NCI-H2196 (cell line): ENCODE data around the gene EGLN3.
A peak's percentile ranks its signal among the peaks of the same experiment; 100 is the strongest.

Experiments
- DNase-seq: peaks from one replicate; lab custom pipeline; 2025; ENCODE audit not compliant: unreplicated experiment; lab: John Stamatoyannopoulos, UW

The EGLN3 gene

DNA sequence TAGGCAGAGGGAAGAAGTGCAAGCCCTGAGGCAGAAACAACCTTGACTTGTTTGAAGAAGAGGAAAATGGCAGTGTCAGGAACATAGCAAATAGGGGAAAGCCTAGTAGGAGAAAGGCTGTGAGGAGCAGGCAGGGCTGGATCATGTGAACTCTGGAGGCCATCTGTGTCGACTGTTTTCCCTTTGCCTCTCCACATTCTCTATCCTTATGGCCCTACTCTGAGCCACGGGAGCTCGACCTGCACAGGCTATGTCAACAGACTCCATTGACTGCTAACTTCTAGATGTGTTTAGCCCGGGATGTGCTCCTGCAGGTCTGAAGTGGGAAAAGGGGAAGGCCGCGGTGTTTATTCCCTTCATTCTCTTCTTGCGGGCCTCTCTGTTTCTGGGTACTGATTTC, 35.2 kb downstream of the EGLN3 start:
- DNase-seq, result no peak

DNA sequence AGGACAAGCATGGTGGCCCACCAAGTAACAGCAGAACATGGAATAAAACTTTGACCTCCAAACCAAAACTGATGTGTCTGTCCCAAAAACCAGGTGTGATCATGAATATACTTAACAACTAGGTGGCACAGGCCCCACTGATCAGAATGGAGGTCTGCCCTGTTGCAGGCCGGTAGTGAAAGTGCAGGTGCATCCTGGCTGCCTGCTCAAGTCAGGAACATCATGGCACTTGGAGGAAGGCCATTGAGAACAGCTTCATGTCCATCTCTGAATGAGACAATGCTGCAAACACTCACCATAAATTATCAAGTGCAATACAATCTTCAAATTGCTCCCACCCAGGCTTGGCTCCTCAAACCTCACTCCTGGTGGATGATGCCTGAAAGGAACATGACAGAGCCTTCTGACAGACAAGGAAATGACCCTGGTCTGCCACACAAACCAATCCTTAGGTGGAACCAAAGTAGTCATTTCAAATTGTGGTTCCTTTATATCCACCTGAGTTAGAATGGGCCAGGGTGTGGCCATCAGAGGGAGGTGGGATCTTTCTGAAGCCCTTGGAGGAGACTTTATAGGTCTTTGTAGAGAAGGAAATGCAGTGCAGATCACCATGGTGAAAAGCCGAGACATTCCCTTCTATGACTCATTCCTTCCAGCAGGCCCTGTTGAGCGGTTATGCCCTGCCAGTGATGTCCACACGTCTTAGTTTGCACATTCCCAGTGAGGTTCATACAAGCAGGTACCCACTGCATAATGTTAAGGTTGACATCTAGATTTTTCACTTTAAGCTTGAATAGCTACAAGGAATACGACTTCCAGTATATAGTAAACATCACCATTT, 36.0 kb downstream of the EGLN3 start:
- no peak for DNase-seq

DNA sequence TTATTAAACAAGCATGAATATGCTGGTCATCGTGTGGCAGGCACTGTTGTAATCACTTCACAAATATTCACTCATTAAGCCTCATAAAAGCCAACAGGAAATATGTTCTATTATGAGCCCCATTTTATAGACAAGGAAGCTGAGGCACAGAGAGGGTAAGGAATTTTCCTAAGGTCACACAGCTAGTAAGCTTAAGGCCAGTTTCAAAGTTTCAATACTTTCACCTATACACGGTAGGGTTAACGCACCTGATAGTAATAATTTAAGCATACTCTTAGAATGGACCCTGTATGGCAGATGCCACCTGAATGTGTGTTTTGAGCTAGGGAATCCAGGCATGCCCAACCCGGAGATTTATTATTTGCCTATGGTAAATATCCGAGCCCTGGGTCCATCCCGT, 39.8 kb downstream of the EGLN3 start:
- no peak for DNase-seq

DNA sequence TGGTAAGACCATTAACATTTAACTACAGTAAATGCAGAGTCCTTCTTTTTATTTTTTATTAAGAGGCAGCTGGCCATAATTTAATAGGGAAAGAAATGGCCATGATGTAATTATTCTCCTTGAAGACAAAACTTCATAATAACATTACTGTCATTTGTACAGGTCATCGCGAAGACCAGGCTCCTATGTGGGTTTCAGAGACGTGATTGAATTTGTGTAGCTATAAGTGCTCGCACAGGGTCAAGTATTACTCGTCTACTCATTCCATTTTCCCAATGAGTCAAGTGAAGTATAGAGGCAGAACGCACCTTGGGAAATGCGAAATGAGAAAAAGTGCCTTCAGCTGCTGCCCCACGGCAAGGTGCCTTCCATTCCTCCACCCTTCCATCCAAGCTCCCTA, 40.4 kb downstream of the EGLN3 start:
- no peak for DNase-seq

DNA sequence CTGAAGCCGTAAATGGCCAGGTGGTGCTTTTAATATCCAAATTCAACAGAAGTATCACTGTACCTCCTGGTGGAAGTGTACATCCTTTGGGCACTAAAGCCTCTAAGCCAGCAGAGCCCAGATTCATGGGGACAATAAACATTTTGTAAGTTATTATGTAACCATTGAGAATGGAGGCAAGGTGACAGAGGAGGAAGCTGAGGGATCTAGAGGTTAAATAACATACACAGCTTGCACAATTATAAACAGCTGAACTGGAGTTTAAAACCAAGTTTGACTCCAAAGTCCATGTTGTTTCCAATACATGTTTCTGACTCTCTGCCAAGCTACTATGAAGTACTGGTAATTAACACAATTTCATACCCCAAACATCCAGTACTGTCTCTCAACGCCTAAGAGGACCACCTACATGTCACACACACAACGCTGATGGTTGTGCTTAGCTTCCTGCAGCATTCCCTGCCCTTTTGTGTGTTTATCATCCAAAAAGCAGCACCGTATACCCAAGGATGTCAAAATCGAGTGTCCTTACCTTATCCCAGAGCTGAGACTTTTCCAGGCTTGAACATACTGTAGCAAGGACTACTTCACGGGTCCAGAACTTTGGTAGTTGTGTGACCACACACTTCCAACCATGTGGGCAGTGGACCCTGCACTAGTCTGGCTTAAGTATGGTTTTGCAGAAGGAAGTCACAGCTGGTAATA, 41.3 kb downstream of the EGLN3 start:
- no peak for DNase-seq

DNA sequence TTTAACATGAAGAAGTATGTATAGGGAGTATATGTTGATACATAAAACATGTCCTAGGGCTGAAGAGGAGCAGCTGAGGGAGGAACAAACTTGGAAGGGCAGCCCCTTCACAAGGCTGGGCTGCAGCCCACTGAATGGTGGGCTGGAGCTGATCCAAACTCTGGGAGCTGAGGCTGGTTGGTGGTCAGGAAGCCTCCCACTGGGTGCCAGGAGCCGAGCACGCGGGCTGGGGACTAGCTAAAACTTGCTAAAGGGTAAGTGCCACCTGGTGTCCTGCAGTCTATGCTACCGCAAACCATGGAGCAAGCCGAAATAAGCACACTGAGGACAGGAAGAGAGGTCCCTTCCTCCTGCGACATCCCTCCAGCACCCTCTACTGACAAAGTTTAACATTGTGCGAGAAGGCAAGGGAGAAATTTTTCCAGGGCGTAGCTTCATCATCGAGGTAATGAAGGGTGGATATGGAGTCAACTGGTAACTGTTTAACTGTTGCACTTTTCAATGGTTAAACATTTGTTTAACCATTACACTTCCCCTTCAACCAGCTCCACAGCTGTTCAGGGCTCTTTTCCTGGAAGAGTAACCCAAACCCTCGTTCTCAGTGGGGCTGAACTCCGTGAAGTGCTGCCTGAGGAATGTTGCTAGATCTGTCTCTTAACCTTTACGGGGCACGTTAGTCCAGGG, 42.2 kb downstream of the EGLN3 start:
- no peak for DNase-seq

DNA sequence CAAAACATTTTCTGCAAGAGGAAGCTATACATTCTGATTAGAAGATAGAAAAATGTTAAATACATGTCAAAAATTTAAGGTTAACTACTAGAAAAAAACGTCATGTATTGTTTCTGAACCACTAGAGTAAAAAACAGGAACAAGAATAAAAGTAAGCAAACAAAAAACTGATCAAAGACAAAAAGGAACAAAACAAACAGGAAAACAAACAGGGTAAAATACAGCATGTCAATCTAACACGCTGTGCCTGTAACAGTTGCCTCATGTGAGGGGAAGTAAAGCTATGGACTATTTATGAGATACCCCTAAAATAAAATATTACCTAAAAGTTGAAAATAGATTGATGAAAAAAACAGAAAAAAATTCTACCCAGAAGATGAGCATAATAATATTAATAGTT, 43.9 kb downstream of the EGLN3 start:
- no peak for DNase-seq

DNA sequence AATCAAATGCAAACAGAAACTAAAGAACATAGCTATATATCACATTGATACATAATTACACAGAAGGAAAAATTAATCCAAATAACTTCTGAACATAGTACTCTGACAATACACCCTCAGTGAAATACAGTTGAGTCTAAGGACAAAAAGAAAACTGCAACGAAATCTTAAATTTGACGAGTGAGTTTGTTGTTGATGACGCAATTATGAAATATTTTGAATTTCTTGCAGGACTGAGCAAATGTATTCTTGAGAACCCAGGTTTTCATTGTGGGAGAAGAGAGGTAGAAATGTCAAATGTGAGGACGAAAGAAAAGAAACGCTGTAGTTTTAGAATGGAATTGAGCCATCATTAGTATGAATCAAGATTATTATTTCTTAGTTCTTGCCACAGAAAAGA, 46.3 kb downstream of the EGLN3 start:
- DNase-seq, result no peak

DNA sequence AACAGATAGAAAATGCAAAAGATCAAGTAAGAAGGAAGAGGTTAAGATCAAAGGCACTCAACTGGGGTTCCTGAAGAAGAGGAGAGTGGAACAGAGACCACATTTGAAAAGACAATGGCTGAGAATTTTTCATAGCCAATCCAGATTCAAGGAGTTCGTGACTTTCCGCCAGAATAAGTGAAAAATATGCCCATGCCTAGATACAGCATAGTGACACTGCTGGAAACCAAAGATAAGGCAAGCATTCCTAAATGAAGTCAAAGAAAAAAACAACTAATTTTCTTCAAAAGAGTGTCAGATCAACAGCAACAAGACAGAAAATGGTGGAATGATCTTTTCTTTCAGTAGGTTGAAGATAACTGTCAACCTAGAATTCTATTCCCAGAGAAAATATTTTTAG, 47.5 kb downstream of the EGLN3 start:
- DNase-seq, result no peak

DNA sequence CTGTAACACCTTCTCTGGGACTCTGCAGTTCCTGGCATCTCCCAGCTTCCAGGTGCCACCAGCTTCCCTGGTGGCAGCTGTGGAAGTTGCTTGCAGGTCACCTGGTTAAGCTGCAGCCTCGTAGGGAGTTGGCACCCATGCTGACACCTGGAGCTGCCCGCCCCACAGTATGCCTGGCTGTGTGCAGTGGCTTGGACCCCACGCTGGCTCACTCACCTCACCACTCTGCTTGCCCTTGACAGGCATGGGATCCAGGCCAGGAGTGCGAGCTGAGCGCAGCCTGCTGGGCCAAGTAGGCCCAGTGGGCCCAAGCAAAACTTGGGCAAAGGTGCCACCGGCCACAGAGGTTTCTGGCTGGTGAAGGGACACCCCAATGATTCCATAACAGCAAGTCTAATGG, 48.5 kb downstream of the EGLN3 start:
- DNase-seq, result no peak

DNA sequence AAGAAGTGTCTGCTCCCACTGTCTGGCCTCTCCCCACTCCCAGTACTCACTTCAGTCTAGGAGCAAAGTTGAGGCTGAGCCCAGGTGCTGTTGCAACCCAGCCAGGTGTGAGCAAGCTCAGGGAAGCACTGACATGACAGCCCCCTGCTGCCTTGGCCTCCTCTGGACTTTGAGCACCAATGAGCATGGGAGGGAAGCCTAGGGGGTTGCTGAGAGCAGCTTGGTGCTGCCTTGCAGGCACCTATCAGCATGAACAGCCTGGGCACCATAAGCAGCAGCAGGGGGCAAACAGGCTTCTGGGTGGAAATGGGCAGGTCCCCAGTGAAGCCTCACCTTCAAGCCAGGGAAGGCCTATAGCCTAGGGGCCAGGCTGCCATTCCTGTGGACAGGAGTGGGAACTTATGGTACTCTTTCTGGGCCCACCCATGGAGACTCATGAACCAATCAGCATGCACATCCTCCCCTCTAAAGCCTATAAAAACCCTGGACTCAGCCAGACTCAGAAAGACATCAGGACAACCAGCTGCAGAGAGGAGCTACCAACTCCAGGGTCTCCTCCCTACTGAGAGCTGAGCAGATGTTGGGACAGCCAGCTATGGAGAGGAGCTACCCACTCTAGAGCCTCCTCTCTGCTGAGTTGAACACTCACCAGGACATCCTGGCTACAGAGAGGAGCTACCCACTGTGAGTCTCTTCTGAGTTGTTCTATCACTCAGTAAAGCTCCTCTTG, 49.3 kb downstream of the EGLN3 start:
- DNase-seq, result no peak

DNA sequence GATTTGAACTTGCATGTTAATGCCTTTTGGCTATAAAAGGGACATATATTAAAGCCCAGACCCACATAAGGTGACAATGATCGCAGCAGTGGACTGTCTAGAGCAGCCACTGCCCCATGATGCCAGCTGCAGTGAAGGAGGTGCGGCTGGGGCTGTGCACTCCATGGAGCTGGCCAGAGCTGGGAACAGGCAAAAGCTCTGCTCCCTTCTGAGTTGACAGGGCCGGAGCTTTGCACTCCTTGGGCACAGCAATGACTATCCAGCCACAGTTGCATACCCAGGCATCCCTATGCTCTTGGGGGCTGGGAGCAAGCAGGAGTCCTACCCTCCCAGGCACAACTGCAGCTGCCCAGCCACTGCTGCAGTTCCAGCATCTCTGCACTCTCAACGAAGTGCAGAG, 50.2 kb downstream of the EGLN3 start:
- no peak for DNase-seq

DNA sequence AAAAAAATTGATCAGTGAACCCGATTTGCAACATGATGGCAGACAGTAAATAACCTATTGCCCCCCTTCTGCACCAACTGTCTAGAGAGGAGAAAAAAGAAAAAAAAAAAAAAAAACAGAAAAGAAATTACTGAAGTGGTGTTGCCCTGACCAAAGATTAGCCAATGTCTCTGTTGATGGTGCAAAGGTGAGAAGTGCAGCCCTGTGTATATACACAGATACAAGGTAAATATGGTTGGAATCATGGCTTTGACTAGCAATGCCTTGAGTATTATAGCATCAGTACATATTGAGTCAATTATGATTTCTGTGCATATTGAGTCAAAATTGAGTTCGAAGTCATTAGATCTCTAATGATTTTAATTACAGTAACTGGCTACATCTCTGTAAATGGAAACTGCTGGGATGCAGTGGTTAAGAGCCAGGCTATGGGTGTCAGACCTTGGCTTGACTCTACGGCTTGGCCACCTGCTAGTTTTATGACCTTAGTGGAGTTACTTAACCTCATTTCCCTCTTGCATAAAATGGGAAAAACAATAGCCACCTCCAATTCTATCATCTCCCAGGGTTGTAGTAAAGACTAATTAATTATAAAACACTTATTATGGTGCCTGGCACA, 51.0 kb downstream of the EGLN3 start:
- DNase-seq, result peak; percentile 37

DNA sequence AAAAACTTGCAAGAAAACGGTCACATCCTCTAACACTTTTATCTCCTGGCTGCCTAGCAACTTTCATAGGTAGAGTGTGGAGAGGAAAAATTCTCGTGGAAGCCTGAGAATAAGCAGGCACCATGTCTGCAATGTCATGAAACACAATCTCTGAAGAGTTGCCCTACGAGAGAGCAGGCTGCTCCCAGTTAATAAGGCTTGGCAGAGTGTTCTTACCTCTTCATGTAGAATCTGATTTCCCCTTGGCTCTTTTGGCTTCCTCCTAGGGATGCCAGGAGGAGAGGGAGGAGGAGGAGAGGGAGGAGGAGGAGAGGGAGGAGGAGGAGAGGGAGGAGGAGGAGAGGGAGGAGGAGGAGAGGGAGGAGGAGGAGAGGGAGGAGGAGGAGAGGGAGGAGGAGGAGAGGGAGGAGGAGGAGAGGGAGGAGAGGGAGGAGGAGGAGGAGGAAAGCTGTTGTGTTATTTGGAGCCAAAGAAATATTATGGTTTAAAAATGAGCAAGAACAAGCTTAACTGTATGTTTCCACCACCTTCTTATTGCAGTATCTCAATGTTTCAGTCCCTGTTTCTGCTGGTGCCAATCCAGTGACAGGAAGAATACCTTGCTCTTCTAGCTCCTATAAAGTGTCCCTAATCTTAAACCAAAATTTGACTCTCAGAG, 52.9 kb downstream of the EGLN3 start:
- peak; percentile 37 for DNase-seq

DNA sequence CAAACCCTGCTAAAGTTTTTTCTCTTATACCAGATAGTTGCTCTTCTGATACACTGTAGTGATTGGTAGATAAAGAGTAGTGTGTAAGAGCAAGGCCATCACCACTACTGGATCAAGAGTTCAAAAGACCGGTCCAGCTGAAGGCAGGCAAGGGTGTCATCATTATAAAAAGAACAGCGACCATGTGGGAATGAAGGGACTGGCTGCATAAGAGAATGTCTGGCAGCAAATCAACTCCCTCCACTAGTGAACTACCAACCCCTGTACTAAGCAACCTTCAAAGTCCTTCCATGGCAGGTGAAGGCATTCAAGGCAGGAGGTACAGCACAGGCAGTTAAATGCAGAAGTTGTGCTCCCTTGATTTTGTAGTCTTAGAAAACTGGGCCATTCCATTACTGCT, 53.5 kb downstream of the EGLN3 start:
- no peak for DNase-seq

DNA sequence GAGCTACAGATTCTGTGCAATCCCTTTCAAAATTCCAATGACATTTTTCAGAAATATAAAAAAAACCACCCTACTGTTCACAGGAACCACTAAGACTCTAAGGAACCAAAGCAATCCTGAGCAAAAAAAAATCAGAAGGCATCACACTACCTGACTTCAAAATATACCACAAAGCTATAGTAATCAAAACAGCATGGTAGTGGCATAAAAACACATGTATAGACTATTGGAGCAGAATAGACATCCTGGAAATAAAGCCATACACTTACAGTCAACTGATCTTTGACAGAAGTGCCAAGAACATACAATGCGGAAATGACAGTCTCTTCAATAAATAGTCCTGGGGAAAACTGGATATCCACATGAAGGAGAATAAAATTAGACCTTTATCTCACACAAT, 56.5 kb downstream of the EGLN3 start:
- DNase-seq, result no peak

DNA sequence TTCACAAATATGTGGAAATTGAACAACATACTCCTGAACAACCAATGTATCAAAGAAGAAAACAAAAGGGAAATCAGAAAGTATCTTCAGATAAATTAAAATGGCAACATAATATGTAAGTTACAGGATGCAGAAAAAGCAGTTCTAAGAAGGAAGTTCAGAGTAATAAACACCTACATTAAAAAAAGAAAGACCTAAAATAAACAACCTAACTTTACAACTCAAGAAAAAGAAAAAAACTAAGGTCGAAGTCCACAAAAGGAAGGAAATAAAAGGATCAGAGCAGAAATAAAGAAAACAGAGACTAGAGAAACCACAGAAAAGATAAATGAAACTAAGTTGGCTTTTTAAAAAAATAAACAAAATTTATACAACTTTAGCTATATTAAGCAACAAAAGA, 59.2 kb downstream of the EGLN3 start:
- no peak for DNase-seq

DNA sequence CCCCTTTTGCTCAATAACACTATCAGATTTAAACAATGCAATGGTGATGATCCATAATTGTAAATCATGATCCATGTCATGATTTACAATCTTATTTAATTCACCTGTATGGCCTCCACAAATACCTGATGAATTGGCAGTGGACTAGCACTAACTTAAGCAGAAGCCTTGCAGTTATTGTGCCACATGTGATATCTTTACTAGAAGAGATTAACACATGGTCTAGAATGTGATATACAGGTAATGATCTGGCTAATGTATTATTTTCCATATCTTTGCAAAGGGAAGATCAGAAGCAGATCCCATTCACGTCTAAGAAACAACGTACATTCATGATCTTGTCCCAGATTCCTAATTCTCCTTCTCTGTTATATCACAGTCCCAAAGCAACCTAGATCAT, 66.0 kb downstream of the EGLN3 start:
- no peak for DNase-seq

DNA sequence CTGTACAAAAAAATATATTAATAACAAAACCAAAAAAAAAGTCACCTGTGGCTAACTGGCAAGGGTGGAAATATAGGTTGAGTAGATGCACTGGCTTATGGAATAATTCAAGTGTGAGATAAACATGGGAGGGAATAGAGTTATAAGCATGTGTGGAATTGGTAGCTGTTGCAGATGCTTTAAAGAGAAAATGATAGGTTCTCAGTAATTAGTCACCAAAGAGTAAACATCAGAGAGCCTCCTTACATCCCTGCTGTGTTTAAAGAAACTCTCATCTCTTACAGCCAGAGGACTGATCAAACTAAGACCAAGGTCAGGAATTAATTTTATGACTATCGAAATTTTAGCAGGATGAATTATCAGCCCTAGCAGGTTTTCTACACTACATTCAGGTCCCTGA, 70.5 kb downstream of the EGLN3 start:
- no peak for DNase-seq

DNA sequence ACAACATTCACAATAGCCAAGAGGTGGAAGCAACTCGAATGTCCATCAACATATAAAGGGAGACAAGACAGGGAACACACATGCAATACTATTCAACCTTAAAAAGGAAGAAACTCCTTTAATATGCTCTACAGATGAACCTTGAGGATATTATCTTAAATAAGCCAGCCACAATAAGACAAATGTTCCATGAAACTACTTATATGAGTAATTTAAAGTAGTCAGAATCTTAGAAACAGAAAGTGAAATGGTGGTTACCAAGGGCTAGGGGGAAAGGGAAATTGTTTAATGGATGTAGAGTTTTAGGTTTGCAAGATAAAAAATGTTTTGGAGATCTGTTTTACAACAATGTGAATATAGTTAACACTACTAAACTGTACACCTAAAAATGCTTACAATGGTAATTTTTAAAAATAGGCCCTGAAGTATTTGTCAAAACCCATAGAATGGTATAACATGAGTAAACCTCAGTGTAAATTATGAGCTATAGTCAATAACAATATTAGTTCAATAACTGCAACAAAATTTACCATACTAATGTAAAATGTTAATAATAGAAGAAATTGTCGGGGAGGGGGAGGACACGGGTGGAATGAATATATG, 71.1 kb downstream of the EGLN3 start:
- no peak for DNase-seq
